Liver (tissue), 9 donors: ENCODE measurements around the gene NUDT14. TPM values are rescaled to one million over a fixed set of nuclear protein-coding genes. Genes with fewer than 3 reads are reported as not detected.

ENCODE experiments used
- DNase-seq: peaks from one replicate; pipeline ENCODE4 v3.0.0-alpha.2; 2017; ENCODE audit warnings: low spot score
- H3K27ac ChIP-seq, 2 donors: one replicate each; pipeline ENCODE4 v1.7.0; 2013; ENCODE audit warnings: inconsistent platforms in 2 of 2, low read length in 2 of 2, control low read depth in 1 of 2, low read depth in 1 of 2, mild to moderate bottlenecking in 1 of 2
- H3K27me3 ChIP-seq, 4 donors: one replicate each; pipeline versions ENCODE4 v1.6.1 to v1.7.0; 2013; ENCODE audit warnings: low read length in 3 of 4, inconsistent platforms in 1 of 4, mild to moderate bottlenecking in 1 of 4, moderate library complexity in 1 of 4; ENCODE audit not compliant: control insufficient read depth in 4 of 4, insufficient read depth in 4 of 4
- H3K36me3 ChIP-seq, 4 donors: one replicate each; pipeline versions ENCODE4 v1.6.1 to v1.7.0; 2013; ENCODE audit warnings: low read length in 3 of 4, mild to moderate bottlenecking in 3 of 4, low read depth in 1 of 4, moderate library complexity in 1 of 4; ENCODE audit not compliant: control insufficient read depth in 4 of 4, insufficient read depth in 3 of 4
- H3K4me1 ChIP-seq, 4 donors: one replicate each; pipeline versions ENCODE4 v1.6.1 to v1.7.0; 2013; ENCODE audit warnings: low read length in 3 of 4, mild to moderate bottlenecking in 3 of 4, moderate library complexity in 1 of 4; ENCODE audit not compliant: control insufficient read depth in 4 of 4, insufficient read depth in 4 of 4
- H3K4me3 ChIP-seq, 3 donors: one replicate each; pipeline versions ENCODE4 v1.6.1 to v1.7.0; 2013; ENCODE audit warnings: low read length in 3 of 3, control low read depth in 1 of 3, low read depth in 1 of 3, mild to moderate bottlenecking in 1 of 3
- H3K9ac ChIP-seq, 2 donors: one replicate each; pipeline ENCODE4 v1.7.0; 2013; ENCODE audit warnings: low read length in 2 of 2, mild to moderate bottlenecking in 2 of 2, moderate library complexity in 2 of 2, control low read depth in 1 of 2, low read depth in 1 of 2
- H3K9me3 ChIP-seq, 4 donors: one replicate each; pipeline versions ENCODE4 v1.6.1 to v1.7.0; 2013; ENCODE audit warnings: low read length in 3 of 4; ENCODE audit not compliant: control insufficient read depth in 4 of 4
- FOXA1 ChIP-seq: IDR thresholded peaks from 2 replicates; pipeline ENCODE4 v1.6.1; 2016; ENCODE audit warnings: antibody characterized with exemption
- GABPA ChIP-seq, 2 donors: IDR thresholded peaks in 1 of 2; conservative IDR thresholded peaks in 1 of 2; 2 replicates each; pipeline ENCODE4 v1.6.1; 2016; ENCODE audit warnings: antibody characterized with exemption in 2 of 2, mild to moderate bottlenecking in 1 of 2, moderate library complexity in 1 of 2
- HNF4A ChIP-seq, 2 donors: conservative IDR thresholded peaks; 2 replicates each; pipeline ENCODE4 v1.6.1; 2016; ENCODE audit warnings: antibody characterized with exemption in 2 of 2, mild to moderate bottlenecking in 2 of 2
- HNF4G ChIP-seq: IDR thresholded peaks from 2 replicates; pipeline ENCODE4 v1.6.1; 2016; ENCODE audit warnings: antibody characterized with exemption
- JUND ChIP-seq, 2 donors: IDR thresholded peaks; 2 replicates each; pipeline ENCODE4 v1.6.1; 2016; ENCODE audit warnings: antibody characterized with exemption in 2 of 2
- NR2F2 ChIP-seq: IDR thresholded peaks from 2 replicates; pipeline ENCODE4 v1.6.1; 2016; ENCODE audit warnings: antibody characterized with exemption
- RAD21 ChIP-seq, 2 donors: IDR thresholded peaks; 2 replicates each; pipeline ENCODE4 v1.6.1; 2016; ENCODE audit warnings: antibody characterized with exemption in 2 of 2, mild to moderate bottlenecking in 2 of 2
- RXRA ChIP-seq, 2 donors: IDR thresholded peaks; 2 replicates each; pipeline ENCODE4 v1.6.1; 2017 to 2018; ENCODE audit warnings: antibody characterized with exemption in 2 of 2, mild to moderate bottlenecking in 1 of 2
- SP1 ChIP-seq: IDR thresholded peaks from 2 replicates; pipeline ENCODE4 v1.6.1; 2018; ENCODE audit warnings: antibody characterized with exemption, mild to moderate bottlenecking
- TAF1 ChIP-seq: conservative IDR thresholded peaks from 2 replicates; pipeline ENCODE4 v1.6.1; 2016; ENCODE audit warnings: antibody characterized with exemption, mild to moderate bottlenecking
- WGBS: extraction: QIAGEN DNeasy Blood & Tissue Kit; methylation state at CpG from one replicate; pipeline ENCODE4 v1.1.7; 2013; 5-methylcytosine and 5-hydroxymethylcytosine counted together
- polyA plus RNA-seq, 2 donors: library from polyadenylated mRNA; stranded (reverse) in 1 of 2; unstranded in 1 of 2; fragments of 200-250 nt in 1 of 2; fragments of >200 nt in 1 of 2; fragmentation: Nextera tagmentation in 1 of 2; extraction: Ambion mirVana in 1 of 2; gene quantifications; one replicate each; pipeline versions ENCODE4 v1.2.1 to v1.2.3, GENCODE V29; 2013 to 2015
- total RNA-seq, 2 donors: library from RNA; depleted of rRNA; stranded (reverse); fragments of >200 nt; gene quantifications; one replicate each; pipeline ENCODE4 v1.2.3, GENCODE V29; 2014
- TF ChIP-seq, protein P1 (sequence below): IDR thresholded peaks from 2 replicates; pipeline ENCODE4 v1.6.1; 2016; ENCODE audit warnings: antibody characterized with exemption, mild to moderate bottlenecking
- TF ChIP-seq, protein P2 (sequence below): fragments of 150-350 bp; IDR thresholded peaks from 2 replicates; pipeline ENCODE4 v1.5.1; 2017; ENCODE audit warnings: improper control_type of control experiment, low read depth, low read length; ENCODE audit not compliant: missing input control
- donor health status: healthy.
- donor health status: healthy.
- donor health status: healthy.
- donor health status: healthy.
- donor health status: healthy.

The NUDT14 gene
- total and polyA plus RNA-seq, 4 donors = 3.8 to 24.2 (median 8.0) TPM

DNA sequence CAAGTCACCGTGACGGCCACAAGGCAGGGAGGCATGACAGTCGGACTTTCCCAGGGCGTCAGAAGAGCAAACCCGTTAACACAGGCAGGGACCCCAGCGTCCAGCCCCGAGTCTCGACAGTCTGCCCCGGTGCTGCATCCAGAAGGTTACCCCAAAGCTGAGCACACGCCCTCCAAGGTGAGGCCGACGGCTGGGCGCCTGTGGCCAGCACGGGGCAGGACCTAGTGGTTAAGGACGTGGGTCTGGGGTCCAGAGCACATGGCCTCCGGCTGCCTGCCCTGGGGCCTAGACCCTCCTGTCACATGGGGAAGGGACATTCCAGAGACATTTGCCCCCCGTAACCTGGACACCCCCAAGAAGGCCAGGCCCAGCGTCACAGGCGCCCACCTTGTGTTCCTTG, 37.5 kb upstream of the NUDT14 start:
- H3K36me3 ChIP-seq = peaks cover 0 to 37% (median 4%) of the 10 kb centered on the region in 4 donors
- H3K4me3 ChIP-seq = no peak overlapping the region
- H3K9me3 ChIP-seq = no peaks in the 10 kb centered on the region
- DNase-seq = no peak
- peaks cover 0 to 9% (median 5%) of the 10 kb centered on the region in 4 donors for H3K4me1 ChIP-seq
- no peak overlapping the region for H3K9ac ChIP-seq
- WGBS = 96% methylated on average over 19 of the region's 19 CpGs
- TF ChIP-seq GABPA (IDR thresholded peaks at IDR 0.05 in 1 of 2, conservative IDR thresholded peaks at IDR 0.05 in 1 of 2) = no peak
- TF ChIP-seq RXRA (IDR thresholded peaks at IDR 0.05) = no peak
- TF ChIP-seq, protein P1, sequence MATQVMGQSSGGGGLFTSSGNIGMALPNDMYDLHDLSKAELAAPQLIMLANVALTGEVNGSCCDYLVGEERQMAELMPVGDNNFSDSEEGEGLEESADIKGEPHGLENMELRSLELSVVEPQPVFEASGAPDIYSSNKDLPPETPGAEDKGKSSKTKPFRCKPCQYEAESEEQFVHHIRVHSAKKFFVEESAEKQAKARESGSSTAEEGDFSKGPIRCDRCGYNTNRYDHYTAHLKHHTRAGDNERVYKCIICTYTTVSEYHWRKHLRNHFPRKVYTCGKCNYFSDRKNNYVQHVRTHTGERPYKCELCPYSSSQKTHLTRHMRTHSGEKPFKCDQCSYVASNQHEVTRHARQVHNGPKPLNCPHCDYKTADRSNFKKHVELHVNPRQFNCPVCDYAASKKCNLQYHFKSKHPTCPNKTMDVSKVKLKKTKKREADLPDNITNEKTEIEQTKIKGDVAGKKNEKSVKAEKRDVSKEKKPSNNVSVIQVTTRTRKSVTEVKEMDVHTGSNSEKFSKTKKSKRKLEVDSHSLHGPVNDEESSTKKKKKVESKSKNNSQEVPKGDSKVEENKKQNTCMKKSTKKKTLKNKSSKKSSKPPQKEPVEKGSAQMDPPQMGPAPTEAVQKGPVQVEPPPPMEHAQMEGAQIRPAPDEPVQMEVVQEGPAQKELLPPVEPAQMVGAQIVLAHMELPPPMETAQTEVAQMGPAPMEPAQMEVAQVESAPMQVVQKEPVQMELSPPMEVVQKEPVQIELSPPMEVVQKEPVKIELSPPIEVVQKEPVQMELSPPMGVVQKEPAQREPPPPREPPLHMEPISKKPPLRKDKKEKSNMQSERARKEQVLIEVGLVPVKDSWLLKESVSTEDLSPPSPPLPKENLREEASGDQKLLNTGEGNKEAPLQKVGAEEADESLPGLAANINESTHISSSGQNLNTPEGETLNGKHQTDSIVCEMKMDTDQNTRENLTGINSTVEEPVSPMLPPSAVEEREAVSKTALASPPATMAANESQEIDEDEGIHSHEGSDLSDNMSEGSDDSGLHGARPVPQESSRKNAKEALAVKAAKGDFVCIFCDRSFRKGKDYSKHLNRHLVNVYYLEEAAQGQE = no peak
- TF ChIP-seq TAF1 = no peak
- TF ChIP-seq HNF4A (conservative IDR thresholded peaks at IDR 0.05) = no peak
- no peak for TF ChIP-seq NR2F2
- TF ChIP-seq FOXA1 = no peak
- TF ChIP-seq JUND (IDR thresholded peaks at IDR 0.05) = no peak
- no peak for TF ChIP-seq HNF4G
- TF ChIP-seq, protein P2, sequence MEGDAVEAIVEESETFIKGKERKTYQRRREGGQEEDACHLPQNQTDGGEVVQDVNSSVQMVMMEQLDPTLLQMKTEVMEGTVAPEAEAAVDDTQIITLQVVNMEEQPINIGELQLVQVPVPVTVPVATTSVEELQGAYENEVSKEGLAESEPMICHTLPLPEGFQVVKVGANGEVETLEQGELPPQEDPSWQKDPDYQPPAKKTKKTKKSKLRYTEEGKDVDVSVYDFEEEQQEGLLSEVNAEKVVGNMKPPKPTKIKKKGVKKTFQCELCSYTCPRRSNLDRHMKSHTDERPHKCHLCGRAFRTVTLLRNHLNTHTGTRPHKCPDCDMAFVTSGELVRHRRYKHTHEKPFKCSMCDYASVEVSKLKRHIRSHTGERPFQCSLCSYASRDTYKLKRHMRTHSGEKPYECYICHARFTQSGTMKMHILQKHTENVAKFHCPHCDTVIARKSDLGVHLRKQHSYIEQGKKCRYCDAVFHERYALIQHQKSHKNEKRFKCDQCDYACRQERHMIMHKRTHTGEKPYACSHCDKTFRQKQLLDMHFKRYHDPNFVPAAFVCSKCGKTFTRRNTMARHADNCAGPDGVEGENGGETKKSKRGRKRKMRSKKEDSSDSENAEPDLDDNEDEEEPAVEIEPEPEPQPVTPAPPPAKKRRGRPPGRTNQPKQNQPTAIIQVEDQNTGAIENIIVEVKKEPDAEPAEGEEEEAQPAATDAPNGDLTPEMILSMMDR = no peak
- TF ChIP-seq RAD21 (IDR thresholded peaks at IDR 0.05) = no peak
- no peak overlapping the region for H3K27ac ChIP-seq
- H3K27me3 ChIP-seq = no peaks in the 10 kb centered on the region

DNA sequence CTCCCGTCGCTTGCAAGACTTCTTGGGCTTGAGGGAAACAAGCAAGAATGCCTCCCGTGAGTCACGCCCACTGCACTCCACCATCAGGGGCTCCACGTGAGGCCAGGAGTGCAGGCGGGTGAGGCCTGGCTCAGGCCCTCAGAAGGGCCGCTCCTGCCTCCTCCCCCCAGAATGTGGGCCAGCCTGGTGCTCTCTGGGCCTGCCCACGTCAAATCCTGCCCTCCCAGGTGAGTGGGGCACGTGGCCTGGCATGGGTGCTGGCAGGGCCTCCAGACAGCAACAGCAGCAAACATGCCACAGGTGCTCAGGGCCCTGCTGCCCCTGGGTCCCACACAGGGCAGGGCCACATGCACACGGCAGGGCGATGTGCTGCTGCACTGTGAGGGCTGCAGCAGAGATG, 36.7 kb upstream of the NUDT14 start:
- no peak for DNase-seq
- no peak for TF ChIP-seq JUND (IDR thresholded peaks at IDR 0.05)
- Histone ChIP-seq H3K27me3 (no peaks in the 10 kb centered on the region), H3K4me3 (no peak overlapping the region), H3K9me3 (no peaks in the 10 kb centered on the region), H3K36me3 (peaks cover 0 to 35% (median 4%) of the 10 kb centered on the region in 4 donors), H3K27ac (no peak overlapping the region), H3K9ac (no peak overlapping the region), H3K4me1 (peaks cover 0 to 9% (median 5%) of the 10 kb centered on the region in 4 donors)
- WGBS = 96% methylated on average over 11 of the region's 11 CpGs

DNA sequence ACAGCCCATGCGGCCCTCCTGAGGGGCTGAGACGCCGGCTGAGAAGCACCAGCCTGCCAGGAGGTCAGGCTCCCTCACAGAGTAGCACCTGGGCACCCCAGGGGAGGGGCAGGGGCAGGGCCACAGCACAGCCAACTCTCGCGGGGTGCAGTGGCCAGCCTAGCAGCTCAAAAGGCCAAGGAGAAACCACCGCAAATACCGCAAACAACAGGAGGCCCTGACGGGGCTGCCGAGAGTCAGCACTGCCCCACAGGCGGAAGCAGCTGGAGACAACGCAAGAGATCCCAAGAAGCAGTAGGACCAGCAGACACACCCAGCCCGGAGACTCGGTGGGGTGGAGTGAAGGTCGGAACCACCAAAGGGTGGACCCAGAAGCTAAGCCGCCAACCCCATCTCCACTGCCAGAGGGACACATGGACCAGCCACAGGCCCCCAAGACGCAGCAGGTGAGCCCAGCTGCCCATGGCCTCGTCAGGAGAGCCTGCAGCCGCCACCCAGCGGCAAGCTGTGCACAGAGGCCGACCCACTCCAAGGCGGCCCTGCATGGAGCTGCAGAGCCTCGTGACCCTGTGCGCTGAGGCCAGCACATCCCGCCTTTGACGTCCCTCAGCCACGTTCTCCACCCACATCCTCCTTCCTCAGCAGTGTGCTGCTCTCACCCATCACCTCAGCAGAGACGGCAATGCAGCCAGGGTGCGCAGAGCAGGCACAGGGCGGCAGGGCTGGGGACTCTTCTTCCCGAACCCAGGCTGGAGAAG, 35.6 kb upstream of the NUDT14 start:
- 95% methylated on average over 30 of the region's 30 CpGs for WGBS
- Histone ChIP-seq H3K36me3 (peaks cover 0 to 39% (median 4%) of the 10 kb centered on the region in 4 donors), H3K9ac (no peak overlapping the region), H3K4me3 (no peak overlapping the region), H3K27ac (no peak overlapping the region), H3K4me1 (peaks cover 0 to 9% (median 5%) of the 10 kb centered on the region in 4 donors), H3K9me3 (no peaks in the 10 kb centered on the region), H3K27me3 (no peaks in the 10 kb centered on the region)
- TF ChIP-seq SP1 (no peak), NR2F2 (no peak), HNF4G (no peak)
- TF ChIP-seq, protein P2 = no peak
- no peak for DNase-seq
